Ectodermal cell (in vitro differentiated cells): ENCODE data around the gene NID2.

ENCODE experiments used
- H3K27ac ChIP-seq: 2 replicates; pipeline ENCODE4 v1.7.0; 2013; ENCODE audit warnings: mild to moderate bottlenecking, low read depth, low read length; ENCODE audit not compliant: insufficient read depth, poor library complexity, severe bottlenecking
- H3K27me3 ChIP-seq: 2 replicates; pipeline ENCODE4 v1.7.0; 2013; ENCODE audit warnings: mild to moderate bottlenecking, low read length; ENCODE audit not compliant: insufficient read depth, control insufficient read depth, poor library complexity, severe bottlenecking
- H3K36me3 ChIP-seq: one replicate; pipeline ENCODE4 v1.7.0; 2013; ENCODE audit warnings: low read length; ENCODE audit not compliant: control insufficient read depth, insufficient read depth
- H3K4me1 ChIP-seq: one replicate; pipeline ENCODE4 v1.7.0; 2013; ENCODE audit warnings: low read length; ENCODE audit not compliant: control insufficient read depth, insufficient read depth
- H3K4me3 ChIP-seq: 2 replicates; pipeline ENCODE4 v1.7.0; 2013; ENCODE audit warnings: low read depth, low read length, control low read depth; ENCODE audit not compliant: insufficient read depth
- H3K9me3 ChIP-seq: 2 replicates; pipeline ENCODE4 v1.7.0; 2013; ENCODE audit warnings: mild to moderate bottlenecking, low read length, moderate library complexity; ENCODE audit not compliant: control insufficient read depth
- WGBS, 2 experiments: methylation state at CpG; one replicate each; pipeline ENCODE4 v1.1.7; 2013; ENCODE audit warnings: missing lambda C conversion rate in 2 of 2; 5-methylcytosine and 5-hydroxymethylcytosine counted together

NID2 gene

DNA sequence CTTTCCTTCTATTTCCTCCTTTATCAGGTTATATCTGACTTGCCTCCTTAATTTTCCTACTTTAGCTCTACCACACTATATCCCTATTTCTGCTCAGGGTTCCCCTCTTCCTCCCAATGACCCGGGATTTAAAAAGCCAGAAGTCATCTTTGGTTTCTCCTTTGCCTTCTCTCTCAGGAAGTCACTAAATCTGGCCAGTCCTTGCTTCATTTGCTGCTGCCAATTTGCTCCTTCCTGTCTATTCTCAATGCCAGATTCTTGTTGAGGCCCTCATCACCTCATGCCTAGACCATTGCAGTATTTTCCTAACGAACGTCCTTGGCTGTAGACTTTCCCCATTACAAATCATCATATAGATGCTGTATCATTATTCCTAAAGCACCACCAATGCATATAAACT, 26.5 kb upstream of the NID2 start:
- no peaks in the 10 kb centered on the region for H3K4me1 ChIP-seq
- 90 to 95% methylated on average over 3 of the region's 3 CpGs for WGBS, 2 experiments
- H3K27me3 ChIP-seq = no peaks in the 10 kb centered on the region
- H3K4me3 ChIP-seq = no peak overlapping the region
- H3K27ac ChIP-seq = no peak overlapping the region
- H3K36me3 ChIP-seq = no peaks in the 10 kb centered on the region
- H3K9me3 ChIP-seq = no peaks in the 10 kb centered on the region

DNA sequence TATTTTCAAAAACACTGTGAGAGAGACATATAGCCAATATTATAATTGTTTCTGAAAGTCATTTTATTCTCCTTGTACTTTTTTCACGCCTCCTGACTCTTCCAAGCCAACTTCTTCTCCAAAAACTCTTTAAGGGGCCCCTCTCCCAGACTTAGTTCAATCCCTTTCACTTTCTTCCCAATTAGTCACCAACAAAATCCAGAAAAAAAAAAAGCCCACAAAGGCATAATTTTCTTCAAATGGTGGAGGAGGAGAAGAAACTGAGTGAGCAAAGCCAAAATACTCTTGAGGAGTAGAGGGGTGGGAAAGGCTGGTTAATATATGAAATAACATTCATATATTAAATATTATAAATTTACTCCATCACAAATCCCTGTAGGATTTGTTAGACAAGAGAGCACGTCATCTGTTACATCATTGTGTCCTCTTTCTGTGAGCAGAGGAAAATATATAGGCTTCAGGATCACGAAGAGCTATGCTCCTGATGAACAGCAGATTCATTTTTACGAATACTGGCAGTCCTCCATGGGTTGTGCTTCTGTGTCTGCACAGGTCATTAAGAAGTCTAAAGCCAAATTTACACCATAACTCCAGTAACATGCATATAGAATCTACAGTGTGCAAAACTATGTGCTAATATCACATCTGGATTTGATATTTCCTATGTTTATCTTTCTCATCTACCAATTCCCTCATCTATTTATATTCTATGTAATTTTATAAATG, 25.9 kb upstream of the NID2 start:
- Histone ChIP-seq H3K9me3 (no peaks in the 10 kb centered on the region), H3K4me1 (no peaks in the 10 kb centered on the region), H3K27me3 (no peaks in the 10 kb centered on the region), H3K27ac (no peak overlapping the region), H3K36me3 (no peaks in the 10 kb centered on the region), H3K4me3 (no peak overlapping the region)
- WGBS, 2 experiments = 71 to 72% methylated on average over 4 of the region's 4 CpGs

DNA sequence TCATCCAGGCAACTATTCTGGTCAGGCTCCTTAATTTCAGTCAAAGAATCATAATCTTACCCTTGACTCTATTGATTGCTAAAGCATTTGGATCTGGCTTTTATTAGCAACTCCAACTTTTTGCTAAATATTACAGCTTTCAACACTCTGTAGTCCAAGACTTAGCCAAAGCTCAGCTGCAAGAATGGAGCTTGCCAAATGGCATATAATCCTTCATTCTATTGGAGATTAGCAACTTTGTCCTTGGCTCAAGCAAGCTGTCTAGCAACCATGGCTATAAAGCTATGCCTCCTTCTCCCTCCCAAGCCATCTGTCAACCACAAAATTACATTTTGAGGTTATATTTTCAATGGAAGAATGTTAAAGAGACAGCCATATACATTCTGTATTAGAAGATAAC, 23.1 kb upstream of the NID2 start:
- no peak overlapping the region for H3K4me3 ChIP-seq
- no peaks in the 10 kb centered on the region for H3K36me3 ChIP-seq
- H3K27me3 ChIP-seq = no peaks in the 10 kb centered on the region
- no peaks in the 10 kb centered on the region for H3K9me3 ChIP-seq
- no peaks in the 10 kb centered on the region for H3K4me1 ChIP-seq
- no peak overlapping the region for H3K27ac ChIP-seq

- 92 to 93% methylated on average over 4 of the region's 4 CpGs for WGBS, 2 experiments
Measured at GRCh38 chr14:52090936-52091335, 22.1 kb upstream of the NID2 start.

DNA sequence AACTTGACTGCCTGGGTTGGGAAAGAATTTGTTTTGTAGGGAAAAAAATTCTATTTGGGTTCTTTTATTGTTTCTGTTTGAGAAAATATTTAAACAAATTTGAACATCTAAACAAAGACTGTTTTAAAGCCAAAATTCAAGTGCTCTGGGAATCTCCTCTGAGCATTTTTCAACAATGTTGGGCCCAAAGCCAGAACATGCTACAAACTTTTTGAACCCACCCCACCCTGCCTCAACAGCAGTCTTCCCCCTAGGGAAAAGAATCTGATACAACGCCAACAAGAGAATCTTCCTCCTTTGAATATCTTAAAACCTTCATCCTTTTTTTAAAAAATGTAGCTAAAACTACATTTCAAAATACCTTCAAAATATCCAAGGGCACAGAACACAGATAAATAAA, 20.4 kb upstream of the NID2 start:
- H3K4me1 ChIP-seq = no peaks in the 10 kb centered on the region
- 94 to 100% methylated on average over 1 of the region's 1 CpG for WGBS, 2 experiments

More at GRCh38 chr14:52090936-52091335, 22.1 kb upstream of the NID2 start:
- H3K9me3 ChIP-seq = no peaks in the 10 kb centered on the region
- no peaks in the 10 kb centered on the region for H3K27me3 ChIP-seq
- no peak overlapping the region for H3K4me3 ChIP-seq
- no peaks in the 10 kb centered on the region for H3K36me3 ChIP-seq
- no peak overlapping the region for H3K27ac ChIP-seq
- H3K4me1 ChIP-seq = no peaks in the 10 kb centered on the region

DNA sequence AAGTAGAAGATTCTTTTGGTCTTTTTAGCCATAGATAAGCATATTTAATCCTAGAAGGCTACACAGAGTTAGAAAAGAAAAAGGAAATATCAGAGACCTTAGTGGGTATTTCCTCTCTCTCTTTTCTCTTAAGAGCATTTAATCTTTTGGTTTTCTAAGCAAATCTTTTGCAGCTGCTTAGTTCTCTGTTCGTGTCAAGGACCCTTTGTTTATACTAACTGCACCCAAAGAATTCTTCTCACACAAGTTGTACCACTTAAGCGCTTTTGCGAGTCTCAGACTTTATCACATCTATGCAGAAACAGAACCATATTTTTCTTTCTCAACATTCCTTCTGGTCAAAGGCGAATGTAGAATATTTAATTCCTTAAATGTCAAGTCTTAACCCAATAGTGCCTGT, 17.9 kb upstream of the NID2 start:
- WGBS, 2 experiments = 88 to 94% methylated on average over 4 of the region's 4 CpGs
- H3K4me1 ChIP-seq = no peaks in the 10 kb centered on the region
- H3K36me3 ChIP-seq = no peaks in the 10 kb centered on the region
- H3K27ac ChIP-seq = no peak overlapping the region
- H3K27me3 ChIP-seq = no peaks in the 10 kb centered on the region
- no peak overlapping the region for H3K4me3 ChIP-seq
- H3K9me3 ChIP-seq = no peaks in the 10 kb centered on the region

More for the DNA sequence above, 20.4 kb upstream of the NID2 start:
- no peaks in the 10 kb centered on the region for H3K9me3 ChIP-seq
- H3K4me3 ChIP-seq = no peak overlapping the region
- no peaks in the 10 kb centered on the region for H3K27me3 ChIP-seq
- H3K36me3 ChIP-seq = no peaks in the 10 kb centered on the region
- H3K27ac ChIP-seq = no peak overlapping the region

DNA sequence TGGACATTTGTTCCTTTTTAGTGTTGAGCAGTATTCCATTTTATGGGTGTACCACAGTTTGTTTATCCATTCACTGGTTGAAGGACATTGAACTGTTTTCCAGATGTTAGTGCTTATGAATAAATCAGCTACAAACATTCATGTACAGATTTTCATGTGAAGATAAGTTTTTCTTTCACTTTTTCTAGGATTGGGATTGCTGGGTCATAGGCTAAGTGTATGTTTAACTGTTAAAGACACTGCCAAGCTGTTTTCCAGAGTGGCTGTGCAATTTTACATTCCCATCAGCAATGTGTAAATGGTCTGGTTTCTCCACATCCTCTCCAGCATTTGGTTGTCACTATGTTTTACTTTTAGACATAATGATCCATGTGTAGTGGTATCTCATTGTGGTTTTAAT, 14.0 kb upstream of the NID2 start:
- no peak overlapping the region for H3K4me3 ChIP-seq
- H3K4me1 ChIP-seq = no peaks in the 10 kb centered on the region
- no peaks in the 10 kb centered on the region for H3K36me3 ChIP-seq
- H3K27ac ChIP-seq = no peak overlapping the region
- no peaks in the 10 kb centered on the region for H3K27me3 ChIP-seq
- H3K9me3 ChIP-seq = no peaks in the 10 kb centered on the region

GRCh38 chr14:52081964-52082363, 13.1 kb upstream of the NID2 start:
- Histone ChIP-seq H3K27me3 (no peaks in the 10 kb centered on the region), H3K9me3 (no peaks in the 10 kb centered on the region), H3K4me3 (no peak overlapping the region), H3K36me3 (no peaks in the 10 kb centered on the region), H3K4me1 (no peaks in the 10 kb centered on the region), H3K27ac (no peak overlapping the region)
- WGBS, 2 experiments = 95 to 96% methylated on average over 3 of the region's 3 CpGs

- WGBS, 2 experiments = 84 to 86% methylated on average over 4 of the region's 4 CpGs
- Histone ChIP-seq H3K36me3 (no peaks in the 10 kb centered on the region), H3K27me3 (no peaks in the 10 kb centered on the region), H3K9me3 (no peaks in the 10 kb centered on the region), H3K4me1 (no peaks in the 10 kb centered on the region), H3K27ac (no peak overlapping the region), H3K4me3 (no peak overlapping the region)
Measured at GRCh38 chr14:52080808-52081755, 12.2 kb upstream of the NID2 start.

GRCh38 chr14:52080158-52080800, 11.4 kb upstream of the NID2 start:
- H3K4me1 ChIP-seq = no peaks in the 10 kb centered on the region
- H3K27ac ChIP-seq = no peak overlapping the region
- no peaks in the 10 kb centered on the region for H3K27me3 ChIP-seq
- no peak overlapping the region for H3K4me3 ChIP-seq
- no peaks in the 10 kb centered on the region for H3K36me3 ChIP-seq
- 87 to 93% methylated on average over 1 to 2 of the region's 2 CpGs for WGBS, 2 experiments
- H3K9me3 ChIP-seq = no peaks in the 10 kb centered on the region
